Activated CD4-positive, alpha-beta memory T cell treated with anti-CD3 and anti-CD28 coated beads, Interleukin-2, amount 10 ng/mL, durations not matched to agents 7 days and 5 days (primary cell): ENCODE measurements around the gene LASP1NB.

ENCODE experiments used
- CTCF ChIA-PET: fragments of 350-600 bp; sonication (Branson Sonifier 250); formaldehyde crosslinking; loops from one replicate; lab custom pipeline; 2021; ENCODE audit warnings: antibody characterized with exemption, inconsistent platforms; lab: Charles Lee
- POLR2A ChIA-PET: fragments of 350-600 bp; sonication (Branson Sonifier 250); formaldehyde crosslinking; loops from one replicate; lab custom pipeline; 2021; ENCODE audit warnings: antibody characterized with exemption; lab: Charles Lee
- DNase-seq: peaks from one replicate; pipeline ENCODE4 v3.0.0-alpha.2; 2020
- H3K27ac Mint-ChIP-seq: one replicate; pipeline ENCODE4 v1.8.0; 2021; ENCODE audit warnings: mild to moderate bottlenecking, mixed read lengths
- H3K27me3 Mint-ChIP-seq: one replicate; pipeline ENCODE4 v1.8.0; 2021; ENCODE audit warnings: mixed read lengths
- H3K36me3 Mint-ChIP-seq: one replicate; pipeline ENCODE4 v1.8.0; 2021; ENCODE audit warnings: low read depth, mixed read lengths
- H3K4me1 Mint-ChIP-seq: one replicate; pipeline ENCODE4 v1.8.0; 2021; ENCODE audit warnings: mixed read lengths
- H3K4me3 Mint-ChIP-seq: one replicate; pipeline ENCODE4 v1.8.0; 2021; ENCODE audit warnings: mild to moderate bottlenecking, mixed read lengths
- H3K9me3 Mint-ChIP-seq: one replicate; pipeline ENCODE4 v1.8.0; 2021; ENCODE audit warnings: mixed read lengths

LASP1NB gene

DNA sequence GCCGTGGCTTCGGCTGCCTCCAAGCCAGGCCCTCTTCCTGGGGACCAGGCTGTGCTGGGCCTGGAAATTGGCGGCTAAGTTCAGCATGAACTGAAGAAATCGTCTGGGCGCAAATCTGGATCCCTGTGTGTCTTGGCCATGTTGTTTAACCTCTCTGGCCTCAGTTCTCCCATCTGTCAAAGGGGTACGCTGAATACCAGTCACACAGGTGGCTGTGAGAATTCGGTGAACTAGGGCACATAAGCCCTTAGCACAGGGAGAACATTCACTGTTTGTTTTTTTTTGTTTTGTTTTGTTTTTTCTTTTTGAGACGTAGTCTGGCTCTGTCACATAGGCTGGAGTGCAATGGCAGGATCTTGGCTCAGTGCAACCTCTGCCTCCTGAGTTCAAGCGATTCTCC is 36.6 kb upstream of the LASP1NB start:
- no peak for DNase-seq
- Mint-ChIP-seq H3K27ac (peak overlapping the region; percentile 31), H3K36me3 (peaks cover 65% of the 10 kb centered on the region), H3K4me3 (no peak overlapping the region), H3K27me3 (no peaks in the 10 kb centered on the region), H3K4me1 (peaks cover 82% of the 10 kb centered on the region), H3K9me3 (no peaks in the 10 kb centered on the region)
- ChIA-PET POLR2A (interaction anchor here (1.7 to 2.0 kb wide), 2 partner anchors 10 to 18 kb away, joined by 8 to 10 read pairs; partner anchors contain the start of gene LASP1), CTCF (interaction anchor here (2.5 kb wide), 1 partner anchor 18 kb away, joined by 6 read pairs; the partner anchor contains the start of gene LASP1)

DNA sequence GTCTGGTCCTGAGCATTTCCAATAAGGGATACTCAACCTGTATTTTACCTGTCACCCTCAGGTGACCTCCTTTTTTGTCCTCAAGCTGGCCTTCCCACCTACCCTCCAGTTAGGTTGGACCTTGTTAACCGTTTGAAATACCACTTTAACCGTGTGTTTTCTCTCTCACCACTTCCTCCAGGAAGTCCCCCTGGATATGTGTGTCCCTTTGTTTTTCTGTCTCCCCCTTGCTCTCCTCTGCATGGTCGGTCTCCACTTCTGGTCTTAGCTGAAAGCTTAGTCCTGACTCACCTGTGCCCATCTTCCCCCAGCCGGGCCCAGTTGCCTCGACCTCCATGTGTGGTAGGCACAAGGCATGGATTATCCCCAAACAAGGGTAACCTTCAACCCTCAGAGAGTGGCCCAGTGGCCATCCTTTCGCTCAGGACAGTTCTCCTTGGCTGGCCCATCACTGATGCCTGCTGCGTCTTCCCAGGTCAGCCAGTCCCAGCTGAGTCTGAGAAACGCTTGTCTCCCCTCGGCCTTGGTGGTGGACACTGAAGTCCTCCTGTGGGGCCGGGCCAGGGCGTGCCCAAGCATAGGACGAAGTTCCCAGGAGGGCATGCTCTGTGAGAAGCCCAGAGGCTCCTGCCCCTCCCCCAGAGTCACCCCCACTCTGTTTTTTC is 35.5 kb upstream of the LASP1NB start:
- peaks cover 65% of the 10 kb centered on the region for H3K36me3 Mint-ChIP-seq

GRCh38 chr17:38890410-38890746 is 35.0 kb upstream of the LASP1NB start:
- Mint-ChIP-seq H3K36me3 (peaks cover 63% of the 10 kb centered on the region), H3K27ac (peak overlapping the region; percentile 80), H3K4me3 (no peak overlapping the region), H3K27me3 (no peaks in the 10 kb centered on the region), H3K4me1 (peaks cover 77% of the 10 kb centered on the region), H3K9me3 (no peaks in the 10 kb centered on the region)
- POLR2A ChIA-PET: interaction anchor here (0.8 to 2.0 kb wide), 3 partner anchors 8 to 20 kb away, joined by 3 to 10 read pairs (median 8); partner anchors contain the start of gene LASP1
- DNase-seq: peak; percentile 28
- CTCF ChIA-PET: no interaction called here

More for the DNA sequence above, 35.5 kb upstream of the LASP1NB start:
- DNase-seq: no peak
- Mint-ChIP-seq H3K27ac (peak overlapping the region; percentile 80), H3K4me1 (peaks cover 82% of the 10 kb centered on the region), H3K27me3 (no peaks in the 10 kb centered on the region), H3K9me3 (no peaks in the 10 kb centered on the region), H3K4me3 (no peak overlapping the region)
- CTCF ChIA-PET: interaction anchor here (2.5 kb wide), 1 partner anchor 19 kb away, joined by 6 read pairs; the partner anchor contains the start of gene LASP1
- POLR2A ChIA-PET: interaction anchor here (0.8 to 2.0 kb wide), 4 partner anchors 9 to 64 kb away, joined by 3 to 10 read pairs (median 6); partner anchors contain the start of genes CWC25 and LASP1

DNA sequence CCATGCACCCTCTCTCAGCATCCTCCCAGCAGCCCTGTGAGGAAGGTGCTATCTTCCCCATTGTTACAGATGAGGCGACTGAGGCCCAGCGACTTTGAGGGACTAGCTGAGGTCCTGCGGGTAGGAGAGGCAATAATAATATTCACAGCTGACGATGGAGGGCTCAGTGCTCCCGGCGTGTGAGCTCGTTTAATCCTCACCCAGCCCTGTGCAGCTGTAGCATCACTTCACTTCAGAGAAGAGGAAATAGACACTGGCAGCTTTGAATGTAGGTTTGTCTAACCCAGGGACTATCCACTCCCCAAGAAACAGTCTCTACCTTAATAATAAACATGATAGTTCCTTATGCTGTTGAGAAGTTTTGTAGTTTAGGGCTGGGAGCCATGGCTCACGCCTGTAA is 34.0 kb upstream of the LASP1NB start:
- Mint-ChIP-seq H3K9me3 (no peaks in the 10 kb centered on the region), H3K4me1 (peaks cover 73% of the 10 kb centered on the region), H3K27me3 (no peaks in the 10 kb centered on the region), H3K4me3 (no peak overlapping the region), H3K27ac (peak overlapping the region; percentile 80), H3K36me3 (peaks cover 63% of the 10 kb centered on the region)
- ChIA-PET POLR2A (interaction anchor here (0.6 to 3.5 kb wide), 4 partner anchors 10 to 35 kb away, joined by 3 to 24 read pairs (median 4); partner anchors contain the start of genes LASP1 and LASP1NB), CTCF (interaction anchor here (1.8 kb wide), 1 partner anchor 20 kb away, joined by 6 read pairs; no protein-coding TSS in a partner anchor)
- DNase-seq: no peak

- POLR2A ChIA-PET: interaction anchor here (0.6 to 3.5 kb wide), 4 partner anchors 22 to 78 kb away, joined by 3 to 24 read pairs (median 4); partner anchors contain the start of genes LASP1 and LASP1NB
- Mint-ChIP-seq H3K36me3 (peaks cover 67% of the 10 kb centered on the region), H3K9me3 (no peaks in the 10 kb centered on the region), H3K4me1 (peaks cover 76% of the 10 kb centered on the region), H3K27me3 (no peaks in the 10 kb centered on the region), H3K4me3 (no peak overlapping the region), H3K27ac (peak overlapping the region; percentile 80)
- DNase-seq: no peak
- CTCF ChIA-PET: interaction anchor here (1.8 kb wide), 1 partner anchor 21 kb away, joined by 6 read pairs; no protein-coding TSS in a partner anchor
Observed at GRCh38 chr17:38892083-38892482, 33.3 kb upstream of the LASP1NB start.

DNA sequence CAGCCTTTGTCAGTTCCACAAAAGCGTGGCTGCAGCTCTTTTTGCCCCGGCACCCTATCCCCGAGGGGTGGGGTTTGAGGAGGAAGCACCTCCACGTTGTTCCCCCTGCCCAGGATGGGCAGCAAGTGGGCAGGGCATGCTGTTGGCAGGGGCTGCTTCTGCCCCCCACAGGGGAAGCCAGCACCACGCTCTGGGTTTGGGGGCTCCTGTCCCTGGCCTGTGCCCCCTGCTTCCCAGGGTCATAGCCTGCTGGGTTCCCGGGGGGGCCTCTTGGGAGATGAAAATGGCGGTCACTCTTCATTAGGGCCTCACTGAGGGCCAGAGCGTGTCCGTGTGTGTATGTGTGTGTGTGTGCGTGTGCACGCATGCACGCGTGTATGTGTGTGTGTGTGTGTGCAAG is 32.8 kb upstream of the LASP1NB start:
- no peak for DNase-seq
- Mint-ChIP-seq H3K27ac (peak overlapping the region; percentile 80), H3K4me1 (peaks cover 81% of the 10 kb centered on the region), H3K4me3 (no peak overlapping the region), H3K27me3 (no peaks in the 10 kb centered on the region), H3K9me3 (no peaks in the 10 kb centered on the region), H3K36me3 (peaks cover 67% of the 10 kb centered on the region)
- ChIA-PET POLR2A (interaction anchor here (1.8 to 3.5 kb wide), 4 partner anchors 9 to 39 kb away, joined by 5 to 24 read pairs (median 8); partner anchors contain the start of genes LASP1 and RPL23), CTCF (interaction anchor here (1.8 to 2.3 kb wide), 2 partner anchors 21 to 23 kb away, joined by 6 to 7 read pairs; partner anchors contain the start of gene LASP1)

- no peak for DNase-seq
- peaks cover 84% of the 10 kb centered on the region for H3K4me1 Mint-ChIP-seq
- ChIA-PET POLR2A (interaction anchor here (1.4 to 3.5 kb wide), 5 partner anchors 8 to 39 kb away, joined by 4 to 24 read pairs (median 7); partner anchors contain the start of genes LASP1 and RPL23), CTCF (interaction anchor here (0.5 to 2.3 kb wide), 4 partner anchors 9 to 70 kb away, joined by 3 to 7 read pairs (median 4); partner anchors contain the start of gene LASP1)
- H3K9me3 Mint-ChIP-seq: no peaks in the 10 kb centered on the region
- no peaks in the 10 kb centered on the region for H3K27me3 Mint-ChIP-seq
- peaks cover 71% of the 10 kb centered on the region for H3K36me3 Mint-ChIP-seq
- peak overlapping the region; percentile 71 for H3K27ac Mint-ChIP-seq
- H3K4me3 Mint-ChIP-seq: no peak overlapping the region
Observed at GRCh38 chr17:38893113-38893512, 32.3 kb upstream of the LASP1NB start.

DNA sequence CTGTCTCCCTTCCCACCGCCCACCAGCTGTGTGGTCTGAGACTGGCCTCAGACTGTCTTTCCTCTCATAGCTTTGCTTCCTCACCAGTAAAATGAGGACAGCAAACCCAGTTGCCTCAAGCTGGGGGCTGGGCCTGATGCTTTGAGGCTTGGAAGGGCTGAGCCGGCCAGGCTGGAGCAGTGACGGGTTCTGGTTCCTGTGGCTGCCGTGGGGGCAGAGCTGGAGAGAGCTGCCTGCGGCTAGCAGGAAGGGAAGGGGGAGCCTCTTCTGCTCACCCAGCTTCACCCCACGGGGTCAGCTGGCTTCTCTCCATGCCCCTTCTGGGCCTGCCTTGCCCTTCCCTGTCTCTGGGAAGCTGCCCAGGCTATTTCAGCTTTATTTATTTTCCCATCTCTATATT is 31.8 kb upstream of the LASP1NB start:
- peak overlapping the region; percentile 71 for H3K27ac Mint-ChIP-seq
- peaks cover 72% of the 10 kb centered on the region for H3K36me3 Mint-ChIP-seq
- ChIA-PET CTCF (interaction anchor here (0.5 to 2.3 kb wide), 6 partner anchors 10 to 271 kb away, joined by 3 to 7 read pairs (median 4); partner anchors contain the start of gene LASP1), POLR2A (interaction anchor here (1.4 to 3.5 kb wide), 5 partner anchors 8 to 40 kb away, joined by 4 to 24 read pairs (median 7); partner anchors contain the start of genes LASP1 and RPL23)
- H3K4me3 Mint-ChIP-seq: no peak overlapping the region
- H3K27me3 Mint-ChIP-seq: no peaks in the 10 kb centered on the region
- DNase-seq: peak; percentile 63
- H3K4me1 Mint-ChIP-seq: peaks cover 86% of the 10 kb centered on the region
- no peaks in the 10 kb centered on the region for H3K9me3 Mint-ChIP-seq

GRCh38 chr17:38894276-38894675 is 31.1 kb upstream of the LASP1NB start:
- Mint-ChIP-seq H3K27me3 (no peaks in the 10 kb centered on the region), H3K4me1 (peaks cover 86% of the 10 kb centered on the region), H3K4me3 (no peak overlapping the region), H3K9me3 (no peaks in the 10 kb centered on the region), H3K27ac (peak overlapping the region; percentile 71), H3K36me3 (peaks cover 72% of the 10 kb centered on the region)
- ChIA-PET POLR2A (interaction anchor here (0.6 to 3.5 kb wide), 6 partner anchors 8 to 666 kb away, joined by 3 to 24 read pairs (median 6); partner anchors contain the start of genes LASP1 and RPL23), CTCF (interaction anchor here (0.6 to 2.3 kb wide), 5 partner anchors 10 to 271 kb away, joined by 3 to 7 read pairs (median 4); partner anchors contain the start of gene LASP1)
- no peak for DNase-seq

- no peaks in the 10 kb centered on the region for H3K9me3 Mint-ChIP-seq
- H3K27ac Mint-ChIP-seq: peak overlapping the region; percentile 89
- DNase-seq: no peak
- ChIA-PET POLR2A (interaction anchor here (4.4 to 9.1 kb wide), 2 partner anchors 25 to 43 kb away, joined by 45 to 144 read pairs; partner anchors contain the start of genes LASP1 and RPL23), CTCF (no interaction called here)
- H3K27me3 Mint-ChIP-seq: no peaks in the 10 kb centered on the region
- no peak overlapping the region for H3K4me3 Mint-ChIP-seq
- peaks cover 83% of the 10 kb centered on the region for H3K4me1 Mint-ChIP-seq
- H3K36me3 Mint-ChIP-seq: peaks cover 74% of the 10 kb centered on the region
Observed at GRCh38 chr17:38896346-38896954, 29.0 kb upstream of the LASP1NB start.

DNA sequence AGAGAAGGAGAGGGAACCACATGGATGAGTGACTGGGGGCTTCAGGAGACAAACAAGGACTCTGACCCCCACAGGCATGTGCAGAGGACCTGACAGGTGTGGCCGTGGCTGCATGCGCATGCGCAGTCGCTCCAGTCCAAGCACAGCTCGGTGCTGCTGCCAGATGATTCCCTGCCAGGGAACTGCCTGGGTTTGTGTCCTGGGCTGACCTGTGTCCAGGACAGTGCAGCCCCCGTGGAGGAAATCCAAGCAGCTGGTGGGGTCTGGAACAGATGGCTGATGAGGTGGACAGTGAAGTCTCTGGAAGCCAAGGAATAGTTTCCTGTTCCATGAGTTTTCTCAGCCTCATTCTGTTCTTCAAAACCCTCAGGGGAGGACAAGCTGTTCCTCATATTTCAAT is 28.2 kb upstream of the LASP1NB start:
- no peaks in the 10 kb centered on the region for H3K27me3 Mint-ChIP-seq
- ChIA-PET POLR2A (interaction anchor here (1.0 to 9.1 kb wide), 9 partner anchors 7 to 256 kb away, joined by 3 to 144 read pairs (median 8); partner anchors contain the start of genes CWC25, FBXO47, LASP1 and LASP1NB), CTCF (interaction anchor here (1.2 to 2.0 kb wide), 2 partner anchors 10 to 44 kb away, joined by 3 to 8 read pairs; partner anchors contain the start of gene RPL23)
- H3K36me3 Mint-ChIP-seq: peaks cover 69% of the 10 kb centered on the region
- peak overlapping the region; percentile 89 for H3K27ac Mint-ChIP-seq
- H3K4me1 Mint-ChIP-seq: peaks cover 78% of the 10 kb centered on the region
- no peak for DNase-seq
- no peaks in the 10 kb centered on the region for H3K9me3 Mint-ChIP-seq
- no peak overlapping the region for H3K4me3 Mint-ChIP-seq
